Smooth muscle cell of the brain vasculature (primary cell): ENCODE measurements around the gene CA10.

Experiments
- DNase-seq: peaks from one replicate; pipeline ENCODE4 v3.0.0-alpha.2; 2012; ENCODE audit warnings: low read depth, low spot score

Gene CA10

DNA sequence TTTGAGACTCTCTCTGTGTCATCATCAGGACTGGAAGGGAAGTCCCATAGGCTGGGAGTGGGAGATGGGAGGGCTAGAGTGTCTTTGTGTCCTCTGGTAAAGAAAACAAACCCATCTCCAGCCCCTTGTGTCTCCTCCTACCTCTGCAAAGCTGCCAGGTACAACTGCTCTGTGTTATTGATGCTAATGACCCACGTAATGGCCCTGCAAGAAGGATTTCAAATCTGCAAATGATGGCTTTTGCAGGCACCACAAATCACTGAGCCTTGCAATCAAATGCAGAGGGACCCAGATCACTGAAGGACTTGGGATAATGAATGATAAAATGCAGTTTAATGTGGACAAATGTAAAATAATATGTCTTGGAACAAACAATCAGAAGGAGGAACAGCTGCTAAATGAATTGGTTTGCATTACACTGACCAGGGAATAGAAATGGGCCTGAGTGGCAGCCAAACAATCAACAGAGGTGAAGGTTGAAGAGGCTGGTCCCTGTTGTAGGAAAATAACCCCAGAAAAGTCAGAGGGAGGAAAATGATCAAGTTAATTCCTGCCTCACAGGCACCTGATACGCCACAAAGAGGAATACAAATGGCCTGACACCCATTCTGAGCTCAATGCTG is 473.1 kb downstream of the CA10 start:
- DNase-seq = no peak

DNA sequence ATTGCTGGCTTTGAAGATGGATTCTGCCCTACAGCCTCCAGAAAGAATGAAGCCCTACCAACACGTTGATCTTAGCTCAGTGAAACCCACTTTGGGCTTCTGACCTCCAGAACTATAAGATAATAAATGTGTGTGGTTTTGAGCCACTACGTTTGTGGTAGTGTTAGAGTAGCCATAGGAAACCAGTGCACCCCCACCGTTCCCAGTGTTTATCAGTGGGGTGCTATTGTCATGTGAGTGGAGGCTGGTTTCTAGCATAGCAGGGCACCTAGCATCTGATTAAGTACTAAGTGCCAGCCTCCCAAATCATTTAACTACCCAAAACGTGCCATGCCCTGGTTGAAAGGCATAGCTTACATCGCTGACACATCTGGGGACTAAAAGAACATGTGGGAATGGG is 474.3 kb downstream of the CA10 start:
- no peak for DNase-seq

DNA sequence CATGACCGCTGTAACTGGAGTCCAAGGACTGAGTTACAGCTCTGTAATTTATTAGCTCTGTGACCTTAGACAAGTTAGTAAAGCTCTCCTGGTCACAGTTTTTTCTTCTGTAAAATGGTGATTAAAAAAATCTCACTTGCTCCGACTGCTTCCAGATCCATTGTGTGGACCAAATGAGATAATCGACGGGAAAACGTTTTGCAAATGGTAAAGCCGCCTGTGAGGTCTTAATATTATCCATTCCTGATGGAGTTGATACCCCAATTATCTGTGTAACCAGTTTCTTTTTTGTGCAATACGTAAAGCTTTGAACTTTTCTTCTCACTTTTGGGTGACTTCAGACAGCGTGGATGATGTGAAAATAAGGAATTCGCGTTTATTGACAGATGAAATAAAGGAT is 475.2 kb downstream of the CA10 start:
- DNase-seq = no peak

DNA sequence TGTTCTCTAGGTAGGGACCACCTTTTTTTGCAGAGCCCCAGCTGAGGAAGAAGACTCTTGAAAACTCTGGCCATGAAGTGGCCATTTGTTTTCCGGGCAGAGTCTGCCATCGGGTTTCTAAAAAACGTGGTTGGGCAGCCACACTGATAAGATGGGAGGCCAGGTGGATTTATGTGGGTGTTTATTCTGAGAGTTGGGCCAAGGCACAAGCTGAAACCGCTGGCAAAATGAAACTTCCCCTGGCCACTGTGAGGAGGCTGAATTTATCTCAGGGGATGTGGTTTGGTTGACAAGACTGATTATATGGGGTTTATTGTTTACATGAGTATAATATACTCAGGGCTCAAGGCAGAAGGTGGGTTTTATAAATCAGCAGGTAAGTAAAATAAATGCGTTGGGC is 476.4 kb downstream of the CA10 start:
- DNase-seq = no peak

DNA sequence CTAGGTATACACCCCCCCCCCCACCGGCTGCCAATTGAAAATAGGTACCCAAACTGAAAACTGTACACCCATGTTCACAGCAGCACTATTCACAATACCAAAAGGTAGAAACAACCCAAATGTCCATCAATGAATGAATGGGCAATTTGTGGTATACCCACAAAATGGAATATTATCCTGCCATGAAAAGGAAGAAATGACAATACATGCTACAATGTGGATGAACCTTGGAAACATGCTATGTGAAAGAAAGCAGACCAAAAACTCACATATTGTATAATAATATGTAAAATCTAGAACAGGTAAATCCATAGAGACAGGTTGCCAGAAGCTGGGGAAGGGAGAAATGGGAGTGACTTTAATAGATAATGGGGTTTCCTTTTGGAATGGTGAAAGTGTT is 480.6 kb downstream of the CA10 start:
- no peak for DNase-seq

DNA sequence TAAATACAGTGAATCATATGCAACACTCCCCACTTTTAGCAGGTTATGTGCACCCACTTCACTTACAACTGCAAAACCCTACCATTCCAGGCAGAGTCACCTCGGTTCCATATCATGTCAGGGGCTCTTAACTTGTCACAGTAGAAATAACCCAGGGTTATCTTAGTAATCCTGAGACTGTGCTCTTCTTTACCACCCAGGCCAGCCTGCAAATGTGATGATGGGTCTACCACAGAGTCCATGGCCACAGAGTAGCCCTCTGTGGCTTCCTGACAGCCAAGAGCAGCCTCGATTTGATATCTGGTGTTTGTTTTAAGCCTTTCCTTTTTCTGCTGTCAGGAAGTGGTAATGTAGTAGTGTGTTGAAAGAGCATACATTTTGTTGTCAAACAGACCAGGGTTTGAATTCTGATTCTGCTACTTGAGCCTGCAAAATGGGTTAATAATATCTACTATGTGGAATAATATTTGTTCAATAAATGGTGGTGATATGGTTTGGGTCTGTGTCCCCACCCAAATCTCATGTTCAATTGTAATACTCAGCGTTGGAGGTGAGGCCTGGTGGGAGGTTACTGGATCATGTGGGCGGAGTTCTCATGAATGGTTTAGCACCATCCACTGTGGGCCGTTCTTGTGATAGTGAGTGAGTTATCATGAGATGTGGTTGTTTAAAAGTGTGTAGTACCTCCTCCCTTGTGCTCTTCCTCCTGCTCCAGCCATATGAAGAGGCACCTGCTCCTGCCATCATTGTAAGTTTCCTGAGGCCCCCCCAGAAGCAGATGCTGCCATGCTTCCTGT is 481.6 kb downstream of the CA10 start:
- DNase-seq = no peak

DNA sequence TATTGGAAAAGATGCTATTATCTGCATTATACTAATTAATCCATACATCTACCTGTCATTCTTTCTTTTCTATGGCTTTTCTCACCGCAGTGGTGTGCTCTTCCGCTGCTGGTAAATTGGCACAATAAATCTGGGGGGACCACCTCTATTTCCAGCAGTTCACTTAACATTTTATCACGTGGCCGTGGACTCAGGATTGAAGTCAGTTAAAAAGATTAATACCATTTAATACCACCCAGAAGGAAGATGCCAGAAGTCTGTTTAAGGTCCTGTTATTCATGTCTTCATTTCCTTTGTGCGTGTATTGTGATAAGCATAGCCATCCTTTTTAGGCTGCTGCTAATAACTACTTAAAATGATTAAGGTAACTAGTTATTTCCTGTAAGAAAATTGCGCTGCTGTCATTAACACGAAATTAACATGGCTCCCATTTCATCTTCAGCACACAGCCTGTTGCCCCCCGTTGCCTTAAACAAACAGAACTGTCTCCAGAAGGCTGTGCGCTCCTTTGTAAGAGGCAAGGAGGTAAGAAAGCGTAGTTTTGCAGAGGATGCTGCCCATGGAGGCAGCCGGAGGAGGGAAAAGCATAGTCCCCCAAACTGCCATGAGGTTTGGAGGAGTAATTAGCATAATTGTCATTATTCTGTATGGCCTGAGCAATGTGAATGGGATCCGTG is 483.8 kb downstream of the CA10 start:
- no peak for DNase-seq

DNA sequence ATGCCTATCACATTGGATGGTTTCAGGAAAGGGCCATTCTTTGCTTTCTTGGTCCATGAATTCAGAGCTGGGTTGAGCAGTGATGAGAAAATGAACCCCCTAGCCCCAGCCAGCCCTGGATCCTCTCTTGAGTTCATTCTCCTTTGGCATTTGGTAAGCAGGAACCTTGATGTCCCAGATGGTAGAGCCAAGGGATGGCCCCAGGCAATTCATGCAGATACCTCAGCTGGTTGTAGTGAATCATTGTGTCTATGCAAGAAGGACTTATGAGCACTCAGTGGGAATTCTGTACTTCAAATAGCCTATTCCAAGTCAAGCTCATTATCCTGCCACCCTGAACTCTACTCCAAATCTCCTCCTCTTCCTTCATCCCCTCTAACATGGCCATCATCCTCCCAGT is 485.4 kb downstream of the CA10 start:
- DNase-seq = no peak

DNA sequence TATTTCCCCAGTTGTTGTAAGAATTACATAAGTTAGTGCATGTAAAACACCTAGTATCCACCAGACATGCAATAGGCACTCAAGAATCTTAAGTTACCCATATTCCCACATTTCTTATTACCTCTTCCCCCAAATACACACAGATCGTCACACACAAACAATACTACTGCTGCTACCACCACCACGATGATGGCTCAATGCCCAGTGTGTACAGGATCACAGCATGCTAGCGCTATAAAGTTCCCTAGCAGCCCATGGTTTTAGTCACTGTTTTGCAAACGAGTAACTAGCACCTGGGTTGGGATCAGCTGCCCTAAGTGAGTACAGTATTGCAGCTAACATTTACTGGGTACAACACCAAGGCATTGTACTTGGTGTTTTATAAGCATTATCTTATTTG is 486.4 kb downstream of the CA10 start:
- no peak for DNase-seq

DNA sequence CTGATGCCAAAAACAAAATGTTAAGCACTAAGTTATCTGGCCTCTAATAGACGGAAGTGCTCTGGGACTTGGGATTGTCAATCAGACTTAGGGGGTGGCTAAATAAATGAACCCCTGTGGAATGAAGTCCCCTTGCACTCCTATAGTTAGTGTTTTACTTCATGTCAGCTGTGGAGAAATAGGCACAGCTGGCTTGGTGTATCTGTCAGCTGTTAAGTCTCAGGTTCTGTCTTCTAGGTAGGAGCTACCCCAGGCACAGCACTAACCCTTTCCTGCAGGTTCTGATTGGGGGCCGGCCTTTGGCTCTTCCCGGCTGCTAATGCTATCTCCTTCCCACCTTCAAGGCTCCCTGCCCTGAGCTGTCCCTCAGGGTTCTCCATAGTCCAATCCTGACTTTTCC is 487.6 kb downstream of the CA10 start:
- DNase-seq = no peak

DNA sequence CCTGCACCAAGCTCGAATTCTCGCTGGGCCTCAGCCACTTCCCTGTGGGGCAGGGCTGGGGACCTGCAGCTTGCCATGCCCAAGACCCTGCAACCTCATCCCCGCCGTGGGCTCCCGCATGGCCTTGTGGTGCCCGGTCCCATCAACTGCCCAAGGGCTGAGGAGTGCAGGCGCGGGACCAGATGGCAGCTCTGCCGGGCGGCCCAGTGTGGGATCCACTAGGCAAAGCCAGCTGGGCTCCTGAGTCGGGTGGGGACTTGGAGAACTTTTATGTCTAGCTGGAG is 489.6 kb downstream of the CA10 start:
- no peak for DNase-seq

DNA sequence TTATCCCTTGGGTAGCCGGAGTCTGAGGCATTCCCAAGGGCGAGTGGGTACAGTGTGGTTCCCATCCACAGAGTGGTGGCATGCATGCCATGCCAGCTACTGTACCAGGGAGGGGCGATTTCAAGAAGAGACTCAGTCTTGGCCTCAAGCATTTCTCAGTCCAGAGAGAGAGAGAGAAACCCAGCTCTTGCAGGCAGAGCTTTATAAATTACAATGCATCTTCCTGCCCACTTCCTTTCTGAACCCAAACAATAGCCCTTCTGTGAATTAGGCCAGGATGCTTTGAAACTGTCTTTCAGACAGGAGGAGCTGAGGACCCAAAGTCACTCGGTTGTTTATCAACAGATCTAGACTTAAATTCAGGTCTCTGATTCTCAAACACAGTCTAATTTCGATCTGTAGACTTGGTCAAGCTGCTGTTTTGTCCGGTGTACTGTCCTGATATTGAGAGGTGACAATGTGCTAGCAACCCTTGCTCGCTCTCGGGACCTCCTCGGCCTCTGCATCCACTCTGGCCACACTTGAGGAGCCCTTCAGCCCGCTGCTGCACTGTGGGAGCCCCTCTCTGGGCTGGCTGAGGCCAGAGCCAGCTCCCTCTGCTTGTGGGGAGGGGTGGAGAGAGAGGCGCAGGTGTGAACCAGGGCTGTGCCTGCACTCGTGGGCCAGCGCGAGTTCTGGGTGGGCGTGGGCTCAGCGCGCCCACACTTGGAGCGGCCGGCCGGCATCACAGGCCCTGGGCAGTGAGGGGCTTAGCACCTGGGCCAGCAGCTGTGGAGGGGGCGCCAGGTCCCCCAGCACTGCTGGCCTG is 490.2 kb downstream of the CA10 start:
- DNase-seq = no peak

DNA sequence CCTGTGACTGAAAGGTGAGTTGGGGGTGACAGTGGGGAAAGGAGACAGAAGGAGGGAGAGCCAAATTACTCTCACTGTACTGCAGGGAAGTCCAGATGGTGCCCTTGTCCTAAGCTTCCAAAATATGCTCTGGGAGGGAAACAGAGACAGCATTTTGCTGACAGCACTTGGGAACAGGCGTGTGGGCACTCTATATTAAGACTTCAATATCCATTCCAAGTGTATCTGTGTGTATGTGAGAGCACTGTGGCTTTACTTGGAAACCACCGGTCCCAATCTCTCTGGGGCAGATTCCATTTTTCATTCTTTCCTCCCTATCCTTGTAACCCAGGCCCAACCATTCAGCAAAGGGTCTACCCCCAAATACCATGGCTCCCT is 490.8 kb downstream of the CA10 start:
- no peak for DNase-seq

DNA sequence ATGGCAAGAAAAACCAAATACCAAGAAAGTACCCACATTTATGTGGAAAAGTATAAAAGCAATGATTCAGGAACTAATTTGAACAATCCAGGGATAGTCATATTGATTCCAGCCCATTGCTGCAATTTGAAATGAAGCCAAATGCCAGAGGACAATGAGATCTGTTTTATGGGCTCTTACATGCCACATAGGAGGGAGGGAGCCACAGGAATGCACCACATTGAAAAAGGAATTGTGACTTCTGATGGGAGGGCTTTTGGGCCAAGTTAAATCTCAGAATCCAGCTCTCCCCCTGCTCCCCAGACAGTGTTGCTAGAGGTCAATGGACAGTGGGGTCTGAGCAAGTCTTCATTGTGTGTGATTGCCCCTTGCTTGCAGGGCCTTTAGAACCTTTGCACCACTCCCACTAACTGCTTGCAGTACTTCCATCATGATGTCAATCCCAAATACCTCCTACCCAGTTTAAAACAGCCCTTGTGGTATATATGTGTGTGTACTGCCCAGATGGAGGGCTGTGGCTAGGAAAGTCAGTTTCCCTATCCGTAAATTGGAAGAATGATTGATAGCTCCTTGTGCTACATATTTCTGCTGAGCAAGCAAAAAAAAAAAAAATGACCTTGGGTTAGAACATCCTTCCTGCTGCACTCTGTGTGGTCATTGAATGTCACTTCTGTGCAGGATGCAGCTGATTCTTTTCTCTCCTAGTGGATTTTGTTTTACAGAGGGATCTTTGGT is 491.4 kb downstream of the CA10 start:
- no peak for DNase-seq

DNA sequence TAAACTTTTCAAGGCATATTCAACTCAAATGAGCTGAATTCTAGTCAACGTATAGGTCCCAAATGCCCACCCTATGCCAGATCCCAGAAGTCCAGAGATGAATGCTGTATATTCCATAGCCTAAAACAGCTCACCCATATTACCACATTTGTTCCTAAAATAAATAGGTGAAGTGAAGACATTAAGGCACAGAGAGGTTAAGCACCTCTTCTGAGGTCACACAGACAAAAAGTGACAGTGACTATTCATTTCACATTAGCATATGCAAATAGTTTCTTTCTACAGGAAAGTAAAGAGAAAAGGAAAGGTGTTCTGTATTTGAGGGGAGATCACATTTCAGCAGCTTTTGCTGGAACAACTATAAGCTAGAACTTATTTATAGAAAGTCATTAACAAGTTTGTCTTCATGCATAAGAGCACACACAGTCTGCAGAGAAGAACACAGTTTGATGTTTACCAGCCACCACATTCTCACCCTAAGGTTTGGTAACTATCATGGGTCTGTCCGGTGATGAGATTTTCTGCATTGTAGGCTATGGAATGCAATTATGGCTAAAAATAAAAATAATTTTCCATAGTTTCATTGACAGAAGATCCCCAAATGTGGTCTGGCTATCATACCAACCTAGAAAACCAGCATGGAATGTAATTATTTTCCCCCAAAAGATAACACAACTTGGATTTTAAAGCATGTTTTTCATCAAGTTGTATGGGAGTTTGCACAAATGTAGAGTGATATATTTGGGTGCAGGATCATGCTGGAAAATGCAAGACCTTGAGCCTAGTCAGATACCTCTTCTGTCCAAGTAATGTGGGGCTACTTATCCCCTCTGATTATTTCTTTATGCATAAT is 496.1 kb downstream of the CA10 start:
- DNase-seq = no peak

DNA sequence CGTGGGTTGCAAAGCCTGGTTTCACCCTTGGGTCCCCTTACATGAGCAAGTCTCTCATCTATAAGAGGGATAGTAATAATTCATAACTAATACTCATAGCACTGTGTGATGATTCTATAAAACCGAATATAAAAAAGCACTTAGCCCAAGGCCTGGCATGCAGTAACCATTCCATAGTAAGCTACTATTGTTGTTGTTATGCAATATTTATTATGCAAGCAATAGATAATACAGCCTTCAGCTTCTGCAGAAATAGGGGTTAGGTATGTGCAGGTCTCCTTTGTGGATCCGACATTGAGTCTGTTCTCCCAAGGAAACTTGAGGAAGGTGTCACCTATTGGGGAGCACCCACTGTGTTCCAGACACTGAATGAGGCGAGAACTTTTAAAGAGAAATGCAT is 497.1 kb downstream of the CA10 start:
- no peak for DNase-seq

DNA sequence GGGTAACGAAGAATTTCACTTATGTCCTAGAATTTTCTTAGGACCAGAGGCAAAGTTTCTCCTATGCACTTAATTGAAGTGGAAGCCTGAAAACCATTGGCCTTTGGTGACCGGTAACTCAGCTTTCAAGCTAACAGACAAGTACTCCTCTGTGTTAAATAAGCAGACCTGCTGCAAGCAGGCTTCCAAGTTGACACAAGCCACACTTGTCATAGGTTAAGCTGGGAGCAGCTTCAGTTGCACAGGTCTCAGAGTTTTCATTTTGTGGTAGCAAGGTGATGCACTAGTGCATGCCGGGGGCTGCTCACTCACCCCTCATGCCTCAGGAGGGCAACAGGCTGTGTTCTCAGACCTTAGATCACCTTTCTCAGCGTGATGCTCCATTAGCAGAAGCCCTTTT is 498.2 kb downstream of the CA10 start:
- no peak for DNase-seq

DNA sequence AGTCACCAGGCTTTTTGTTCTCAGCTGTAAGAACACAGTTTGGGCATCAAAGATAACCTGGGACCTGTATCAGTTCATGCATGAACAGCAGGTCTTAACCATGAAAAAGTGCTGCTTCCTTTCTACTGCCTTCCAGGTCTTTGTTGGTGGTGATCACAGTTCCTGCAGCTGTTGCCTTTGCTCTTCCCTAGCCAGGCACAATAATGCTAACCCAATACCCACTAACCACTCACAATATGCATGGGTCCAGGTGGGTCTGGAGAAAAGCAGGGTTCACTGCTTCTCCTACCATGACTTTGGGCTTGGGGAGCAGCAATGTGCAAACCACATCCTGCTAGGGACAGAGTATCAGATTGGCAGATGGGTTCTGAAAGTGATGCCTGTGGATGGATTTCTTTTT is 501.3 kb downstream of the CA10 start:
- no peak for DNase-seq

DNA sequence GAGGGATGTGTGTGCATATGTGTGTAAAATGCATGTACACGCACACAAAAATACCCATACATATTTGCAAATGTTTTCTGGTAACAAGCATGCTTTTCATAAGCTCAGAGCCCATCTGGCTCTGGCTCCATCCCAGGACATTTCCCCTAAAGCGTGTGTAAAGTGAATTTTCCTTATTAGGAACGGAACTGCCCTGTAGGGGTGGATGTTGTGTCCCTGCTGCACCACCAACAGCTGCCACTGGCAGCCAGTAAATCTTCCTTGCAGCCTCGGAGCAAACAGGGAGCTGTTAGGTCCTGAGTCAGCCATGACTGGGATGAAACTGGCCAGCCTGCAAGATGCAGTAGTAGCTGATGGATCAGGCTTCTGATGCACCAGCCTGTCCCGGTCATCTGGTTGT is 504.6 kb downstream of the CA10 start:
- DNase-seq = no peak

DNA sequence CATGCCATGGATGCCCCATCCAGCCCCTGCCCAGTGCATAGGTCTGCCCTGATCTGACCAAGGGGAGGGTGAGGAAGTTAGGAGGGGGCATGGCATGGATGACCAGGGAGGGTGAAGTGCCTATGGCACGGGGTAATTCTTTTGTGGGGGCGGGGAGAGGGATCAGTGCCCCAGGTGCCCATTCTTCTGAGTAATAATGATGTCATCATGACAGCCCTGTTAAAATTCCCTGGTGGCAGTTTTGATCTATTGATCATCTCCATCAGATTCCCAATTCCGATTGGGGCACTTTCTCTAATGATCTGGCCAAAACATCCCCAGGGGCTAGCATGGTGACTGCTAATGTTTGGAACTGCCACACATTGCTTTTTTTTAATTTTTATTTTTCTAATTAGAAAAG is 506.0 kb downstream of the CA10 start:
- no peak for DNase-seq
